GM12878 (cell line): Measurements from ENCODE around the gene PKD1.
"Not testable (repeated sequence)": the region's sequence is repeated elsewhere in the genome, so short reads cannot be mapped to it uniquely, and the experiment has no call there.

Source experiments
- CHD1 ChIP-seq: IDR thresholded peaks from 2 replicates; pipeline ENCODE4 v1.6.1; 2012; ENCODE audit warnings: low read depth, low read length, improper control_type of control experiment
- CTCF ChIP-seq, 3 experiments: IDR thresholded peaks in 2 of 3; conservative IDR thresholded peaks in 1 of 3; 2 replicates each; pipeline ENCODE4 v1.5.1; 2011; ENCODE audit warnings: low read depth in 3 of 3, low read length in 3 of 3, mild to moderate bottlenecking in 3 of 3, control low read depth in 2 of 3, moderate library complexity in 2 of 3, inconsistent platforms in 1 of 3, mixed read lengths in 1 of 3; ENCODE audit not compliant: control insufficient read depth in 2 of 3, insufficient read depth in 1 of 3; ENCODE audit errors: extremely low read depth in 1 of 3

GRCh38 chr16:2126928-2127556, 8.7 kb downstream of the PKD1 start:
- not testable (repeated sequence) for TF ChIP-seq CTCF (IDR thresholded peaks at IDR 0.05 in 2 of 3, conservative IDR thresholded peaks at IDR 0.05 in 1 of 3; ENCODE audit: control insufficient read depth in 2 of 3, extremely low read depth in 1 of 3, insufficient read depth in 1 of 3, low read depth in 3 of 3, low read length in 3 of 3); CHD1
